ENCODE results near the gene TPD52L1.

Gene TPD52L1

DNA sequence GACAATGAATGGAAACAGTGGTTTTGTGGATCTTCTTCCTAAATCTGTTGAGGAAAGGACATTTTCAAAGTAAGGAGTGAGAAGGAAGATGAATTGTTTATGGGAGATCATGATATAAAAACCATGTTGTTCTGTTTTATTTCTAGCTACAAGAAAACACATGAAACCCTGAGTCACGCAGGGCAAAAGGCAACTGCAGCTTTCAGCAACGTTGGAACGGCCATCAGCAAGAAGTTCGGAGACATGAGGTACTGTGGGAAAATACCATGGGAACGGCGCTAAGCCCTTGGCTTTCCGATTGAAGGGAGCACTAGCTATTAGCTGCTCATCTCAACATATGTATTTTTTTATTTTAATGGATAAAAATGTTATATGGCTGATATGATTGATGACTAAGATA, 94.6 kb downstream of the TPD52L1 start:
- no peak for DNase-seq

DNA sequence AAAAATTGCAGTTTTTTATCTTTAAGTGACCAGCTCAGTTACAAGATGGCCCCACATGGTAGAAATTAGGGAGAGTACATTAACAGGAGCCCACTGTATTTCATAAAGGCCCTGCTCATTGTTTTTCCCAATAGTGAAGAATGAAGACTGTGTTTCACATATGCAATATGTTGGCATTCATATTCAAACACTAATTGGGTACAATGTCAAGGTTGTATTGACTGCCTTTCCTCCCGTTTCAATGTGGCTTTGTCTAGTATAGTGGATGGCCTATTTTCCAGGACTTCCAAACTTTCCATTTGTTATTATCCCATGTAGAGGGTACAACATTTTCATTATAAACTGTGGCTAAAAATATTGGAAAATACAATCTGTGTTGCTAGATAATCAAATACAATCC, 96.9 kb downstream of the TPD52L1 start:
- DNase-seq: no peak

DNA sequence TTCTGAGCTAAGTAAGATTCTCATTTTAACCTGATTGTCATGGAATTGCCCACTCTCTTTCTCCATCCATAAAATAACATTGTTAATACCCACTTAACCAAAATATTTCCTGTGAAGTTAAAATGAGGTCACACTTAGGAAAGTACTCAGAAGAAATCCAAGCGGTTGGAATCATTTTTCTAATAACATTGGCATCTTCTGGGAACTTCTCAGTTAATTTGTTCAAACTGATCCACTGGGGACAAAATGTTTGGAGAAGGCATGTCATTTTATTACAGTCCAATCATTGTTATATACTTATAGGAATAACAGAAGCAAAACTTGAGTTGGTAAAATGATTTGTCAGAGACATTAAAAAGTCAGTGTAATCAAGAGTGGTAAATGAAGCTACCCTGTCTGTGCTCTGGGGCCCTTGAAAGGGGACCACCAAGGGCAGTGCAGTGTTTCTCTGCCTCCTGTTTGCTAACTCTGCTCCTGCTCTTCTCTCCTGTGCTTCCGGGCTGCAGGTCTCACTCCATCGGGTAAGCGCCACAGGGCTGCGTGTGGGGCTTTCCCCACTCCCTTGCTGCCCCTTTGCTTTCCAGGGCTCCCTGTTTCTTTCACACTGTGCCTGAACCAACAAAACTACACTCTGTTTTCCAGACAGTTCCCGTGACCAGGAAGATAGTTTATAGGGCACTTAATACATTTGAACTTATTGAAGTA, 98.1 kb downstream of the TPD52L1 start:
- no peak for DNase-seq

DNA sequence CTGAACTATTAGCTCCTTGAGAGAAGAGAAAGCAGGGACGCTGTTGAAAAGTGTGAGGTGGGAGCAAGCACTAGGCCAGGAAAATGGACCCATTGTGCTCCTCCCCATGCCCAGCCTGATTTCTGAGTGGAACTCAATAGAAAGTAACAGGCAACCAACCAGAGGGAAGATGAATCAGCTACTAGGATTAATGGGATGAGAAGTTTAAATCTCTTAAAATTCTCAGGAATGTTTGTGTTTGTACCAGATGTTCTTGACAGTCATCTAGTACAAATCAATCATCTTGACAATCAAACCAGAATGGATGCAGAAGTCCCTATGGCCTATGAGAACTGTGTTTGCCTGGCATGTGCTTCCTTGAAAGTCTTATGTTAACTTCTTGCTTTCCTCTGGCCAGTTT, 99.3 kb downstream of the TPD52L1 start:
- no peak for DNase-seq

- DNase-seq: no peak
Measured at GRCh38 chr6:125253881-125254280, 100.3 kb downstream of the TPD52L1 start.

- no peak for DNase-seq
Measured at GRCh38 chr6:125254321-125254720, 100.7 kb downstream of the TPD52L1 start.

- DNase-seq: no peak
Measured at GRCh38 chr6:125255201-125255600, 101.6 kb downstream of the TPD52L1 start.

DNA sequence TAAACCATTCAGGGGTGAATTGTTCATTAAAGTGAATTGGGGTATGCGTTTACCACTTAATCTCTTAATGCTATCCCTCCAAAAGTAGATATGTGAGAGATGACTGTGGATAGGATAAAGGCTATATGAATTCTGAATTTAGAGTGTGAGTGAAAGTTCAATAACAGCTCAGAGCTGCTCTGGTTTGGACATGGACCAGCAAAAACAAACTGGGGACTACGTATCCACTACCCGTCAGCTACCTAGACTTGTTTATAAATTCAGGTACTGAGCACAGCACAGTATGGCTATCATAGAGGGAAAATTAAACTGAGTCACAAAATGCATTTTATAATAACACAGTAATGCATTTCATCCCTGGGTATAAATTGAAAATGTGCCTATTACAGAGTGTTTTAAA, 103.8 kb downstream of the TPD52L1 start:
- no peak for DNase-seq

- DNase-seq: no peak
Measured at GRCh38 chr6:125258651-125259353, 105.2 kb downstream of the TPD52L1 start.

GRCh38 chr6:125259354-125259736, 105.8 kb downstream of the TPD52L1 start:
- DNase-seq: no peak

GRCh38 chr6:125262016-125263013, 108.7 kb downstream of the TPD52L1 start:
- no peak for DNase-seq

- DNase-seq: no peak
Measured at GRCh38 chr6:125264476-125264875, 110.9 kb downstream of the TPD52L1 start.

- no peak for DNase-seq
Measured at GRCh38 chr6:125267806-125268523, 114.4 kb downstream of the TPD52L1 start.

DNA sequence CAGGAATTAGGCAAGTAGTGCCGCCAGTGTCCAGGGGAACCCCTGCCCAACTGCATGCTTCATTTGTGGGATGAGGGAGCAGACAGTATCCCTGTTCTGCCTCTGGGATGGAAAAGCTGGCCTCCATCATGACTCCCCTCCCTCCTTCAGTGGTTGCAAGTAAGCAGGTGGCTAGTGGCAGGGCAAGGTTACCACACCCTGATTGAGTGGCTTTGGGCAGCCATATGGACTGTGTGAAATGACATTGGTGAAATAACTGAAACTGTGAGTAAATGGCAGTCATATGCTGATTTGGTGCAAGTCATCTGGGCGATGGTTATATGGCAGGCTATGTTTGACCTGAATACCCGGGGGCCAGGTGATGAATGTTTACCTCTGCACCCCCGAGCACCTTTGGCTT, 115.2 kb downstream of the TPD52L1 start:
- DNase-seq: no peak

DNA sequence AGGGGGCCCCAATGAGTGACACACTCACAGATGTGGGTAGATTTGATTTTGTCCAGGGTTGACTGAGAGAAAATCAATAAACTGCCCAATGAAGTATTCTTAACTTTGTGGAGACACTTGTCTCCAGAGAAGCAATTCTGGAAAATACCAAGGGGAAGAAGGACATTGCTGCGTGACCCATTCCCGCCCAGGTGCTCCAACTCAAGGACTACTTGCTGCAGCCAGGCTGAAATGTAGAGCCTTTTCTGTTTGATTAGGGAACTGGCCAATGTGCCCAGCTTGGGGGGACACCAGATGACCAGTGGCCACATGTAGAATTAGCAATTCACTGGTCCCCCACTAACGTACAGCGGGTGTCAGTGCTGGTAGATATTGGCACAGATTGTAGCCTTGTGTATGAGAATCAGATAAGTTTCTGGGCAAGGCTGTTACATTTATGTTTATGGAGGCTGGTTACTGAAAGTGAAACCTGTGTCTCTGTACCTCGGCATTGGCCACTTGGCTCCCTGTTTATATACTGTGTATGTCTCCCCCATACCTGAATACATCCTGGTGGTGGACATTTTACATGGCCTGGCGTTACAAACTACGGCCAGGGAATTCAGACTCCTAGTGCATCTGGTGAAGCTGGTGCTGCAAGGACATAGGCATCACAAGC, 115.9 kb downstream of the TPD52L1 start:
- no peak for DNase-seq

DNA sequence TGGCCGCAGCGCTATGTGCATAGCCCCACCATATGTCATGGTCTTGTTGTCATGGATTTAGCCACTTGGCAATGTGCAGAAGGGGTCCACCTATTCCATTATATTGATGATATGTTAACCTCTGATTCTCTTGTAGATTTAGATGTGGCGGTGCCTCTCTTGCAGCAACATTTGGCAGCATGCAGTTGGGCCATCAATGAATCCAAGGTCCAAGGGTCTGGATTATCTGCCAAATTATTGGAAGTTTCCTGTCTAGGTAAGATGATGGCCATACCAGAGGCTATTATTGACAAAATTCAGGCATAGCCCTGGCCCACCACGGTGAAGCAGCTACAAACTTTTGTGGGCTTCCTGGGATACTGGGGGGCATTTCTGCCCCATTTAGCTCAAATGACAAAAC, 116.8 kb downstream of the TPD52L1 start:
- DNase-seq: no peak

GRCh38 chr6:125271486-125272159, 118.0 kb downstream of the TPD52L1 start:
- no peak for DNase-seq

GRCh38 chr6:125273251-125273650, 119.7 kb downstream of the TPD52L1 start:
- no peak for DNase-seq

DNA sequence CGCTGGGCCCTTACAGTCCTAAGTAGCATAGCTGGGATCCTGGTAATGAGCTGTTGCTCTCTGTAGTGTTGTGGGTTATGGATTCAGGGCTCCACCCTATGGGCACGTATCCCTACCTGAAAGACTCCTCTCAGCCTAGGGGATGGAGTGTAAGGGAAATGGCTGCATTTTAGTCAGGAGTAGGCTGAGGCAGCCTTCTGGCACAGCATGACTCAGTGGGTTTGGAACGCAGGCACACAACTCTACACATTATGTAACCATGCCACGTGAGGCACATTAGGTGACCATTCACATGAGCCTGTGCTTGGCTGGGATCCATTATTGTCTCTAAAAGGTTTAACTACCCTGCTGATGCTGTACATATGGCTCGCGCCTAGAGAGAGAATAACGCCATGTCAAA, 120.4 kb downstream of the TPD52L1 start:
- peak; percentile 66 for DNase-seq

GRCh38 chr6:125274935-125275334, 121.4 kb downstream of the TPD52L1 start:
- no peak for DNase-seq

DNA sequence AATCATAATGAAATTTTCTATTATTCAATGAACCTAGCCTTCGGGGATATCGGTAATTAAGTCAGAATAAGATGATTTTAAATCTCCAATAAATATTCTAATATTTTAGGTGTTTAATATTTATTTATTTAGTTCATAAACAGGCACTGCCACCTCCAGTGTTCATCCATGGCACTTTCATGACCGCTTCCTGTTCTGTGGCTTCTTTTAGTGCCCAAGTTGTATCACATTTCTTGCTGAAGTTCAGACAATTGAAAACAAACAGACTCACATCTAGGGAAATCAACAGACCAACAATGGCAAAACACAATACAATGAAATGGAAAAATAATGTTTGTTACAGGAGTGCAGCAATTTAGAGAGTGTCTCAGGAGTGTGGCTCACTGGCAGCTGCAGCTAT, 122.2 kb downstream of the TPD52L1 start:
- DNase-seq: no peak

DNA sequence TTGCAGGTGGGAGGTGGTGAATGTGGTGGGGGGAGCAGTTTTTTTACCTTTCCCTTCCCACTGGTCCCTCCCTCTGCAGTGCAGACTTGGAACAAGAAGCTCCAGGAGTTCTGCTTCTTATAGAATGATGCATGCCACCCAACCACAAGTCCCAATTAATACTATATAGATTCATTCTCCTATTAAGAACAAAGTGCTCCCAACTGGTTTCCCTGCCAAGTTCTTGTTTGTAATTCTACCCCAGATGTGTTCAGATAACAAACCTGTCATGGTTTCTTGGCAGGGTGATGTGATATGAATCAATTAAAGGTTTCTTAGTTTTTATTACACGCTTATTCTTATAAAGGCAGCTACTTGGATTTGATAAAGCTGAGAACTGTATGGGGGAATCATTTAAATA, 124.3 kb downstream of the TPD52L1 start:
- no peak for DNase-seq
